SH-SY5Y (cell line): Measurements from ENCODE around the gene PSEN2.

Source experiments
- GATA2 ChIP-seq: IDR thresholded peaks from 2 replicates; pipeline ENCODE4 v1.6.1; 2011; ENCODE audit warnings: mild to moderate bottlenecking, low read depth, low read length
- GATA3 ChIP-seq: IDR thresholded peaks from 2 replicates; pipeline ENCODE4 v1.6.1; 2011; ENCODE audit warnings: low read depth, mild to moderate bottlenecking, low read length, moderate library complexity

DNA sequence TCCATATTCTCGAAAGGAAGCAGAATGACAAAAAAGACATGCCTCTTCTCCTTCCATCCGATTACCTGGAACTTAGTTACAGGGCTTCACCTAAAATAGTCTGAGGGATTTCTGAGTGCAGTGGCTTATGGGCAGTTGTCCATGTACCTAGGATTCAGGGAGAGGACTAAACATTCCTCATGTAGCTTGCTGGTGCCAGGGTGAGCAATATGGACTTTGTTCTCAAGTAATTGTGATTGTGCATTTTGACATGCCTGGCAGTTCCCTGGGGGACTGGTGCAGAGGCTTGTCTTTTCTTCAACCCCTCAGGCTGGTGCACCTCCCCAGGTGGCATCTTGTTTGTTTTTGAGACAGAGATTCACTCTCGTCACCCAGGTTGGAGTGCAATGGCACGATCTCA lies 6.1 kb upstream of the PSEN2 start:
- TF ChIP-seq GATA2 (no peak), GATA3 (no peak)
